Measurements from ENCODE around the gene SENP3. TPM values are rescaled to one million over a fixed set of nuclear protein-coding genes. Genes with fewer than 3 reads are reported as not detected.

Gene SENP3
- polyA plus RNA-seq, 1 donor (not counting 4 experiments of a cell fraction or from before 2014, with no cell fraction given): 99.1 TPM

- H3K4me1 ChIP-seq (ENCODE audit: control insufficient read depth, extremely low read depth, insufficient read depth, low read length): peaks cover 8% of the 10 kb centered on the region
- no peak overlapping the region for H3K4me3 ChIP-seq (ENCODE audit: control insufficient read depth in 2 of 3, extremely low read depth in 1 of 3, insufficient read depth in 2 of 3, low read depth in 1 of 3, low read length in 3 of 3)
- H3K9ac ChIP-seq (ENCODE audit: control insufficient read depth, extremely low read depth, insufficient read depth, low read length): no peak overlapping the region
- H3K79me2 ChIP-seq (ENCODE audit: control insufficient read depth, insufficient read depth, low read length): no peaks in the 10 kb centered on the region
- no peak overlapping the region for H3K4me2 ChIP-seq (ENCODE audit: control insufficient read depth, extremely low read depth, insufficient read depth, low read depth, low read length)
- H3K27me3 ChIP-seq (ENCODE audit: control insufficient read depth, extremely low read depth, insufficient read depth, low read length): no peaks in the 10 kb centered on the region
- dilution Hi-C loops (cut with MboI; ENCODE audit: extremely low pct_ligation_motif_present, low sequenced_read_pairs): no loop called here
- H2AFZ ChIP-seq (ENCODE audit: control insufficient read depth, low read length): no peak overlapping the region
- no peaks in the 10 kb centered on the region for H4K20me1 ChIP-seq (ENCODE audit: control insufficient read depth, extremely low read depth, insufficient read depth, low read length)
- no peaks in the 10 kb centered on the region for H3K36me3 ChIP-seq (ENCODE audit: control insufficient read depth in 2 of 2, extremely low read depth in 1 of 2, insufficient read depth in 2 of 2, low read length in 2 of 2)
- no peak overlapping the region for H3K27ac ChIP-seq (ENCODE audit: control insufficient read depth, insufficient read depth, low read length)
- TF ChIP-seq, protein P1, sequence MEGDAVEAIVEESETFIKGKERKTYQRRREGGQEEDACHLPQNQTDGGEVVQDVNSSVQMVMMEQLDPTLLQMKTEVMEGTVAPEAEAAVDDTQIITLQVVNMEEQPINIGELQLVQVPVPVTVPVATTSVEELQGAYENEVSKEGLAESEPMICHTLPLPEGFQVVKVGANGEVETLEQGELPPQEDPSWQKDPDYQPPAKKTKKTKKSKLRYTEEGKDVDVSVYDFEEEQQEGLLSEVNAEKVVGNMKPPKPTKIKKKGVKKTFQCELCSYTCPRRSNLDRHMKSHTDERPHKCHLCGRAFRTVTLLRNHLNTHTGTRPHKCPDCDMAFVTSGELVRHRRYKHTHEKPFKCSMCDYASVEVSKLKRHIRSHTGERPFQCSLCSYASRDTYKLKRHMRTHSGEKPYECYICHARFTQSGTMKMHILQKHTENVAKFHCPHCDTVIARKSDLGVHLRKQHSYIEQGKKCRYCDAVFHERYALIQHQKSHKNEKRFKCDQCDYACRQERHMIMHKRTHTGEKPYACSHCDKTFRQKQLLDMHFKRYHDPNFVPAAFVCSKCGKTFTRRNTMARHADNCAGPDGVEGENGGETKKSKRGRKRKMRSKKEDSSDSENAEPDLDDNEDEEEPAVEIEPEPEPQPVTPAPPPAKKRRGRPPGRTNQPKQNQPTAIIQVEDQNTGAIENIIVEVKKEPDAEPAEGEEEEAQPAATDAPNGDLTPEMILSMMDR (optimal IDR thresholded peaks at IDR 0.05 in 1 of 3, IDR thresholded peaks at IDR 0.05 in 1 of 3, conservative IDR thresholded peaks at IDR 0.05 in 1 of 3; ENCODE audit: extremely low read depth in 1 of 3, insufficient read depth in 2 of 3, low read length in 3 of 3): no peak
- TF ChIP-seq EZH2 (IDR thresholded peaks at IDR 0.05; ENCODE audit: low read length): no peak
- no peaks in the 10 kb centered on the region for H3K9me3 ChIP-seq (ENCODE audit: control insufficient read depth, low read depth, low read length)
- no peak for FAIRE-seq
- no peaks in the 10 kb centered on the region for H3K9me1 ChIP-seq (ENCODE audit: control insufficient read depth, extremely low read depth, insufficient read depth, low read length)
- no peak for DNase-seq (ENCODE audit: low read depth, low spot score)
Observed at GRCh38 chr17:7550344-7550743, 11.4 kb upstream of the SENP3 start.

GRCh38 chr17:7551396-7551795 lies 10.3 kb upstream of the SENP3 start:
- dilution Hi-C loops (cut with MboI; ENCODE audit: extremely low pct_ligation_motif_present, low sequenced_read_pairs): no loop called here
- H3K79me2 ChIP-seq (ENCODE audit: control insufficient read depth, insufficient read depth, low read length): no peaks in the 10 kb centered on the region
- H3K9me1 ChIP-seq (ENCODE audit: control insufficient read depth, extremely low read depth, insufficient read depth, low read length): no peaks in the 10 kb centered on the region
- DNase-seq (ENCODE audit: low read depth, low spot score): no peak
- H2AFZ ChIP-seq (ENCODE audit: control insufficient read depth, low read length): no peak overlapping the region
- no peak overlapping the region for H3K4me3 ChIP-seq (ENCODE audit: control insufficient read depth in 2 of 3, extremely low read depth in 1 of 3, insufficient read depth in 2 of 3, low read depth in 1 of 3, low read length in 3 of 3)
- H3K27me3 ChIP-seq (ENCODE audit: control insufficient read depth, extremely low read depth, insufficient read depth, low read length): no peaks in the 10 kb centered on the region
- H3K9me3 ChIP-seq (ENCODE audit: control insufficient read depth, low read depth, low read length): no peaks in the 10 kb centered on the region
- H3K4me2 ChIP-seq (ENCODE audit: control insufficient read depth, extremely low read depth, insufficient read depth, low read depth, low read length): no peak overlapping the region
- no peak for TF ChIP-seq EZH2 (IDR thresholded peaks at IDR 0.05; ENCODE audit: low read length)
- TF ChIP-seq, protein P1 (optimal IDR thresholded peaks at IDR 0.05 in 1 of 3, IDR thresholded peaks at IDR 0.05 in 1 of 3, conservative IDR thresholded peaks at IDR 0.05 in 1 of 3; ENCODE audit: extremely low read depth in 1 of 3, insufficient read depth in 2 of 3, low read length in 3 of 3): no peak
- no peaks in the 10 kb centered on the region for H3K36me3 ChIP-seq (ENCODE audit: control insufficient read depth in 2 of 2, extremely low read depth in 1 of 2, insufficient read depth in 2 of 2, low read length in 2 of 2)
- no peaks in the 10 kb centered on the region for H4K20me1 ChIP-seq (ENCODE audit: control insufficient read depth, extremely low read depth, insufficient read depth, low read length)
- H3K9ac ChIP-seq (ENCODE audit: control insufficient read depth, extremely low read depth, insufficient read depth, low read length): no peak overlapping the region
- no peak overlapping the region for H3K27ac ChIP-seq (ENCODE audit: control insufficient read depth, insufficient read depth, low read length)
- FAIRE-seq: no peak
- peaks cover 8% of the 10 kb centered on the region for H3K4me1 ChIP-seq (ENCODE audit: control insufficient read depth, extremely low read depth, insufficient read depth, low read length)
